DOHH2 (cell line): Measurements from ENCODE around the gene EVC.

Source experiments
- EZH2phosphoT487 ChIP-seq: fragments of 200-600 bp; sonication (generic); IDR thresholded peaks from 2 replicates; pipeline ENCODE4 v1.6.1; 2017; ENCODE audit warnings: borderline replicate concordance, mild to moderate bottlenecking, antibody characterized with exemption, low read length, moderate library complexity, mixed read lengths
- TF ChIP-seq, protein P1 (sequence below): fragments of 200-600 bp; sonication (generic); IDR thresholded peaks from one replicate; pipeline ENCODE4 v1.5.1; 2014; ENCODE audit warnings: antibody characterized with exemption, mild to moderate bottlenecking, low read depth, low read length; ENCODE audit not compliant: poor library complexity, severe bottlenecking

DNA sequence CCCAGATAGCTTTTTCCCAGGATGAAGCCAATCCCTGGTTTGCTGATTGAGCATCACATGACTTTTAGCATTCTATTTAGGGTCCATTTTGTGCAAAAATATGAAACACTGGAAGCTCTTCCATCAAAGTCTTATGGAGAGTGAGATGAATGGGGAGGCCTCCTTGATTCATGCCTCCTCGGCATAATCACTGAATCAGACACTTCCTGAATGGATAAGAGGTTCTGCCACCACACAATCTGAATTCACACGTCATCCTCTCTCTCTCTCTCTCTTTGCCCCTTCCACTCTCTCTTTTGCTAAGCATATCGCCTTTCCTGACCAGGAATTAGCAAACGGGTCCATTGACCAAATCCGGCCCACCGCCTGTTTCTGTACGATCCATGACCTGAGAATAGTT is 113.2 kb downstream of the EVC start:
- TF ChIP-seq, protein P1, sequence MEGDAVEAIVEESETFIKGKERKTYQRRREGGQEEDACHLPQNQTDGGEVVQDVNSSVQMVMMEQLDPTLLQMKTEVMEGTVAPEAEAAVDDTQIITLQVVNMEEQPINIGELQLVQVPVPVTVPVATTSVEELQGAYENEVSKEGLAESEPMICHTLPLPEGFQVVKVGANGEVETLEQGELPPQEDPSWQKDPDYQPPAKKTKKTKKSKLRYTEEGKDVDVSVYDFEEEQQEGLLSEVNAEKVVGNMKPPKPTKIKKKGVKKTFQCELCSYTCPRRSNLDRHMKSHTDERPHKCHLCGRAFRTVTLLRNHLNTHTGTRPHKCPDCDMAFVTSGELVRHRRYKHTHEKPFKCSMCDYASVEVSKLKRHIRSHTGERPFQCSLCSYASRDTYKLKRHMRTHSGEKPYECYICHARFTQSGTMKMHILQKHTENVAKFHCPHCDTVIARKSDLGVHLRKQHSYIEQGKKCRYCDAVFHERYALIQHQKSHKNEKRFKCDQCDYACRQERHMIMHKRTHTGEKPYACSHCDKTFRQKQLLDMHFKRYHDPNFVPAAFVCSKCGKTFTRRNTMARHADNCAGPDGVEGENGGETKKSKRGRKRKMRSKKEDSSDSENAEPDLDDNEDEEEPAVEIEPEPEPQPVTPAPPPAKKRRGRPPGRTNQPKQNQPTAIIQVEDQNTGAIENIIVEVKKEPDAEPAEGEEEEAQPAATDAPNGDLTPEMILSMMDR, result no peak
- TF ChIP-seq EZH2phosphoT487, result no peak
